ENCODE results near the gene GMDS. TPM values are rescaled to one million over a fixed set of nuclear protein-coding genes. Genes with fewer than 3 reads are reported as not detected.

GMDS gene
- 13.0 and 18.1 TPM in 2 replicates for total RNA-seq

GRCh38 chr6:2245103-2245876, at the start of gene GMDS:
TSS of gene GMDS (minus strand) at chr6:2245605.

GRCh38 chr6:1609648-1610496, 635.5 kb downstream of the GMDS start, which contains the start of gene FOXC1:
TSS of gene FOXC1 (plus strand) at chr6:1609915. CDS start at chr6:1610446, 531 bp downstream.

Data from hair follicular keratinocyte (primary cell).